GM19099 (cell line): ENCODE data around the gene AFF4.

Experiments used
- POLR2A ChIP-seq: IDR thresholded peaks from 3 replicates; pipeline ENCODE4 v1.6.1; 2011; ENCODE audit warnings: low read depth; ENCODE audit not compliant: insufficient read length; ENCODE audit errors: extremely low read depth

The AFF4 gene

GRCh38 chr5:132826424-132827082, 136.9 kb downstream of the AFF4 start:
- no peak for TF ChIP-seq POLR2A

- TF ChIP-seq POLR2A, result no peak
These were observed 137.5 kb downstream of the AFF4 start for GRCh38 chr5:132825834-132826391.
